HG02870 (cell line): ENCODE measurements around the gene ZFHX3.

Source experiments
- ATAC-seq: cut with Tn5 transposase; IDR thresholded peaks from one replicate; pipeline ENCODE4 v1.9.1; 2021; ENCODE audit warnings: mild to moderate bottlenecking, moderate library complexity; ENCODE audit not compliant: unreplicated experiment

ZFHX3 gene

GRCh38 chr16:72936408-72936807 lies 111.5 kb downstream of the ZFHX3 start:
- no peak for ATAC-seq

DNA sequence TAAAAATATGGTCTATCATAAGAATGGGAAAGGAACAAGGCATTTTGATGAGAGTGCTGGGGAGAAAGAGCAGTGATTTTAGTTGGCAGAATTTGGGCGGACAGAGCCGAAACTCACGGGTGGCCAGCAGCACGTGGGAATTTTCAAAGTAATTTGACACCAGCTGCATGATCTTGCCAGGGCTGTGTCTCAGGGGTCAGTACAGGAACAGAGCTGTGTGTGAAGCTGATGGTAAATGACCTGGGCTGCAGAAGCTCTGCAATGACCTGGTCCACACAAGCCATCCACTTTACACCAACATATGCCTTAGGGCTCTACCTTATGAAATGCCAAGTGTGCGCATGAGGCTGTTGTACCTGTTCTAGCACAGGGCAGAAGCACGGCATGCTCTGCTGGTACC lies 112.0 kb downstream of the ZFHX3 start:
- ATAC-seq: no peak

DNA sequence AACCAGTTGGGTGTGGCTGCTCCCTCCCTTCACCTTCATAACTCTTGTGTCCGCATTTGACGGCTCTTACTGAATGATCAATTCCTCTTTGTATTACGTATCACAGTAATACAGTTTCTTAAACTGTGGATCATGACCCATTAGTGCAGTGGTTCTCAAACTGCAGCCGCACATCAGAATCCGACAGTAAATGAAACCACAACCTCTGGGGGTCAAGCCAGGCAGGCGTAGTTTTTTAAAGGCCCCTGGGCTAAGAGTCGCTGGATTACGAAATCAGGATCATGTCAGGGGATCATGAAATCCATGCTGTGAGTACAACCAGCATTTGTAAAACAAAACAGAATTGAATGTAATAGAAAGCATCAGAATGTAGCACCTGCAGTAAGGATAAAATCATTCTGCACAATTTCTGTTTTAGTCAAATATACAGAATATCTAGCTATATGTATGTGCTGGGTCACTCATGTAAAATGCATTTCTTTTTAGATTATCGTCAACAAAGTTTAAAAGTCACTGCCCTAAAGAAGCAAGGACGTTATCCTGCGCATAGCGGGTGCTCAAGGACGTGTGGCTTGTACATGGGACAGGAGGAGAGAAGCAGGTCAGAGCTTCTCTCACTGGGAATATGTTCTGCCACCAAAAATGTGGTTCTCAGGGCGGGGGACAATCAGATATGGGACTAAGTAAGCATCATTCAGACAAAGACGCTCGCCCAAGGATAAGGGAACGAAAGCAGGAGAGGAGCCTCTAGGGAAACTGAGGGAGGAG lies 113.1 kb downstream of the ZFHX3 start:
- ATAC-seq: no peak

DNA sequence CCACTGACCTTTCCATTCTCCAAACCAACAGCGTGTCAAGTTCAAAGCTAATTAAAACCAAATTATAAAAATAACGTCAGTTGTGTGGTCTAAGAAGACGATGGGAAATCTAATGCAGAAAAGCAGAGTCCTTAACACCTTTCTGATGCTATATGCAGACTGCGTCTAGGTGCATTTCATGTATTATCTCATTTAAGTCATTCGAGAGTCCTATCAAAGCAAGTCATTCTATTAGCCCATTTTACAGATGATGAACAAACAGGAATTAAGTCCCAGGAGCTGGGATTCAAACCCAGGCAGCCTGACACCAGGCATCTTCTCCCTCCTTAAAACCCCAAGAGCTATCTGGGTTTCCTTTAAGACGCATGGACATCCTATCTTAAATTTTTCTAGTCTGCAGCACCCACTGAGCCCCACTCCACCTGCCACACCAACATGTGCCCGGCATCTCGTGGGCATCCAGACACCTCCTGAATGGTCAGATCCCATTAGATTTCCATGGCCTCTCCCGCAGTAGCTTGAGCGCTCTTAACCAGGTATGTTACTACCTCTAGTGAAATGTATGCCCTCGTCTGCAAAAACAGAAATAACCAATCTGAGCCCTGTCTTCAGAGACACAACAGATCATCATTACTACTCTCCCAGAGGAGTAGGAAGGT lies 115.1 kb downstream of the ZFHX3 start:
- no peak for ATAC-seq

DNA sequence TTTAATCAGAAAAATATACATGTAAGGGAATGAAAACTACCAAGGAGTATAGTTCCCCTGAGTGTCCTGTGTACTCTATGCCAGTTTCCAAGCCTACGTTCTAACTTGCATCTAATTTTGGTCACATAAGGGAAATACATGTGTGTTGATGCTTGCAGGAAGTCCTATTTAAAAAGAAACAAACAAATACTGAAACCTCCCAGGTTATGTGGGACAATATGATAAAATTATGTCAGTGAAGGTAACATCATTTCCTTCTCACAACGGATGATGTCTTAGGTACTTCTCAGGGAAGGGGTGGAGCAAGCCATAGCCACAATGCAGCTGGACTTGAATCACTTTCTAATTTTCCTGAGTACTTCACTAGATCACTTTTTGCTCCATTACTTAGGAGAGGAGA lies 115.9 kb downstream of the ZFHX3 start:
- peak; percentile 49 for ATAC-seq

DNA sequence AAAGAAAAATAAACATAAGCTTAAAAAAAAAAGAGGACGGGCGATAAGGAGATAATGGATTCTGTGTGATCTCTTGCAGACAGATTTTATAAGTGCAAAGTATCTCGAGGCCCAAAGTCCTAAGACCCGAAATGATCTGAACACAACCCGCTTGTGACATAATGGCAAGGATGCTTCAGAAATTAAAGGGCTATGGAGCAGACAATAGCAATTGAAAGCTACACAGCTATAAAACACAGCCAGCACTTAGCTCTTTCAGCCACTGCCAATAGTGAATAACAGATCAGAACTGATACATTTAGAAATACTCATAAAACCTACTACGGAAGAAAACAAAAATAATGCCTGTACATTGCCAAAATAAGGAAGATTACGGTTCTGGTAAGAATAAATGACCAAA lies 117.5 kb downstream of the ZFHX3 start:
- no peak for ATAC-seq

GRCh38 chr16:72928090-72928981 lies 119.6 kb downstream of the ZFHX3 start:
- ATAC-seq: no peak

DNA sequence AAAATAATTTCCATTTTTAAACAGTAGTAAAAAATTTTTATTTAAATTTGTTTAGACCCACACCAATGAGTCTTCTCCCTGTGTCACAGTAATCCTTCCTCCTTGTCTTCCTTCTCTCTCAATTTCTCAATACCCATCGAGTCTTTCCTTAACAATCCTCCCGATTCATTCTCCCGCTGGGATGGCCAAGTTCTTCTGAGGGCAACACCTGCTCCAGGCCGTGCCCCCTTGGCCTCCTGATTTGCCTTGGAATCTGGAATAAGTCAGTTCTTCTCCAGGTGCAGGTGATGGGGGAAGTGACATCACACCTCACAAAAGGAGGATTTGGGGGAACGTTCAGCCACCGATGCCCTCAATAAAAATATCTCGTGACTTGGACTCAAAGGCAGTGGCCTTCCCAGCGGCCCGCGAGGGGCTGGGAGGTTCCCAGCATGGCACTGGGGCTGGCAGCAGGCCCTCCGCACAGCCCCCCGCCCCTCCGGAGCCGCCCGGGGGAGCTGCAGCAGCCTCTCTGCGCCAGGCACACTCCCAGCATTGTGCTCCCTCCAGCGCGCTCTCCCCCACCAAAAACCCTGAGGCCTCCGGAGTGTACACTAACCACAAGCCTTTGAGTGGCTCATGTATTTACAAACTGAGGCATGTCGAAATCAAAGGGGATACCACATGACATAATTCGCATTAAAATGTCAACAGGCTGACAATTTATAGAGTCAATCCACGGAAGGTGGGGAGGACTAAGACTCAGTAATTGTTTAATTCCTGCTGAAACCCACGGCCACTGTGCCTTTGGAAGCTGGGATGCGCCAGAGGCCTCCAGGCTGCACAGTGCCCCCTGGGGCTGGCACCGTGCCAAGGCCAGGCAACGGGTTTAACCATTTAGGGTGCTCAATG lies 120.5 kb downstream of the ZFHX3 start:
- no peak for ATAC-seq

- no peak for ATAC-seq
Observed at GRCh38 chr16:72926177-72927070, 121.5 kb downstream of the ZFHX3 start.

DNA sequence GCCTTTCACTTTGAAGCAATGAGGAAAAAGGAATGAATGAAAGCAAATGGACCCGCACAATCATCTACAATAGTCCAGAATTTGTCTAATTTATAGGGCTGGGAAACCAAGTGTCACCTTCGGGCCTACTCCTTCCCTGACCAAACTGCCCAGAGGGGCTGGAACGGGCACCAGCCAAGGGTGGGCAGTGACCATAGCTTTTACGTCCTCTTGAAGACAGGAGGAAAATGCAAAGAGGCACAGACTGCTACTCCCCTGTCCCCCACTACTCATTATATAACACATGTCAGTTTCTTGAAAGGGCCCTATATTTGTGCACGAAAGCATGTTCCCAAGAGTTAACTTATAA lies 122.3 kb downstream of the ZFHX3 start:
- no peak for ATAC-seq

- no peak for ATAC-seq
Observed at GRCh38 chr16:72924927-72925630, 122.8 kb downstream of the ZFHX3 start.

GRCh38 chr16:72924537-72924926 lies 123.4 kb downstream of the ZFHX3 start:
- no peak for ATAC-seq

DNA sequence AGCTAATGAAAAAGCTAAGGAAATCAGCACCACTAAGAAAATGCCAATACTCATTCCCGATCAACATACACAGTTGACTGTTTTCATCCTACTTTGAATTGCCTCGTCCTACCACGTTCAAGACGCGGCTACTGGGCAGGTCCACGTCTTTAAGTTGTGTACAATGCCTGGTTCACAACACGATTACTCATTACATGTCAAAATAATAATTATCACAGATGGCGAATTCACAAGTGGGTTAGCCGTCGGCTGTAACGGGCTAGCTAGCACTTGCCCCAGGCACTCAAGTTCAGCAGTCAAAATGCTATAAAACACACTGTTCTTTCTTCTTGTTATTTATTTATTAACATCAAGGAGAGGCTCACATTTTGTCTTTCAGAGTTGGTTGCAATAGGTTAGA lies 124.2 kb downstream of the ZFHX3 start:
- ATAC-seq: no peak

DNA sequence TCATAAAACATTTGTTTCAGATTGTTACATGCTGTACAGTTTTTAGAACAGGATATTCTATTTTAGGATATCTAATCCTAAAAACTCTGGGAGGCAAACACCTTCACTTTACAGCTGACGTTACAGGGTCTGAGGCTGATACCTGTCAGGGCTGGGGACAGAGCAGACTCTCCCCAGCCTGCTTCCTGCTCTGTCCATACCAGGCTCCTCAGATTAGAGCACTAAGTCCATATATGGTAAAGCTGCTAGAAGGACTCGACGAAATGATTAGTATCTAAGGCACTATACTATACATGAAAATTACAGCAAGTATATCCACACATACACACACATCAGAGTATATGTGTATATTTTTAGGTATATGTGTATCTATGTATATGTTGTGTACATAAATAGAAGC lies 125.2 kb downstream of the ZFHX3 start:
- ATAC-seq: no peak

DNA sequence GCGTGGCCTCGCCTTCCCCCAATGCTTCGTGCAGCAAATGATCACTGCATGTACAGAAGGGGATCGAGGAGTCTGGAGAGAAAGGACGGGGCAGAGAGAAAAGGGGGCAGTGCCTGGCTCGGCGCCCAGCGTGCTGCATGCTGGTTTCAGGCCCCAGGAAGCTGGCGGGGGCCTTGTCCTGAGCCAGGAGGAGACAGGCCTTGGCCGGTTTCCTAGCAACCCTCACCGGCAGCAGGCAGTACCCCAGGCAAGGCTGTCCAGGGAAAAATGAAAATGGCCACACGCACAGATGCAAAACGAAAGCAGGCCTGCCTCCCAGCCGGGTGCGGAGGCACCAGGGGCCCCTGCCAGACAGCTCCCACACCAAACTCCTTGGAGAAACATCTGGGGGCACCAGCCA lies 126.3 kb downstream of the ZFHX3 start:
- no peak for ATAC-seq

DNA sequence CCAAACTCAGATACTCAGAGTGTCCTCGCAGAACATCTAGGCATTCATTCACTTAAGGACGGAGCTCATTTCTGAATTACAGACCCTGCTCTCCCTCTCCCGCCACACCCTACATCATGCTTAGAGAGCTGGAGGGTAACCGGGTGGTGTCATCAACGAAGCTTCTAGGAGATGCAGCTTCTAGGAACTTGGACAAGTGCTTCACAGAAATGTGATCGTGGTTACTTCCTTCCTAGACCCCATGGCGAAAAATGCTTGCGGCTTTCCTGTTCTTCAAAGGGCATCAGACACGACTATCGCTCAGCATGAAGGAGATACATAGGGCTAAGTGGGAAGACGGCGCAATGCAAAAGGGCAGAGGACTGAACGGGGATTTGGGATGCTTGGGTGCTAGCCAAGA lies 126.8 kb downstream of the ZFHX3 start:
- no peak for ATAC-seq

GRCh38 chr16:72917051-72917450 lies 130.9 kb downstream of the ZFHX3 start:
- no peak for ATAC-seq

DNA sequence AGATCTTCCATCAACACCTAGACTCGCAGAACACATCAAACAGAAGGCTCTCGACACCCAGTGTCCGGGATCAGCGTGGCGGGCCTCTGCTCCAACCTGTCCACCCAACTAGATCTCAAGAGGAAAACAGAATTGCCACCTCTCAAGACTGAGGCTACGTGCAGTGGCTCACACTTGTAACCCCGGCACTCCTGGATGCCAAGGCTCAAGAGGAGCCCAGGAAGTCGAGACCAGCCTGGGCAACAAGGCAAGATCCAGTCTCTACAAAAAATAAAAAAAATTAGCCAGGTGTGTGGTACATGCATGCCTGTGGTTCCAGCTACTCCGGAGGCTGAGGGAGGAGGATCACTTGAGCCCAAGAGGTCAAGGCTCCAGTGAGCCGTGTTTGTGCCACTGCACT lies 132.6 kb downstream of the ZFHX3 start:
- ATAC-seq: no peak

DNA sequence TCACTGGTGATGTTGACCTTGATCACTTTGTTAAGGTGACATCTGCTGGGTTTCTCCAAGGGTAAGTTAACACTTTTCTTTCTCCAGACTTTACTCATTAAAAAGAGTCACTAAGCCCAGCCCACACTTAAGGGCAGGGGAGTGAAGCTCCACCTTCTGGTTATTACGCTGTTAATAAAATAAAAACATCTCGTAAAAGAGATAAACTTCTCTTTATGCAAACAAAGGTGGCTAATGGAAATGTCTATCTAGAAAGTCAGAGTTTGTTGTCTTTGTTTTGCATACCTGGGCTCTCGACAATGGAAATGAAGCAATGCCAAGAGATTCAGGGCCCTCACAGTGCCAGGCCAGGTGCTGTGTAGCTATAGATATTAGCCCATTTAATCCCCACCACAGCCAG lies 134.4 kb downstream of the ZFHX3 start:
- ATAC-seq: no peak
